H1 (cell line): ENCODE data around the gene PLD5. TPM values are rescaled to one million over a fixed set of nuclear protein-coding genes. Genes with fewer than 3 reads are reported as not detected.
A peak's percentile ranks its signal among the peaks of the same experiment; 100 is the strongest.

Source experiments
- CTCF ChIA-PET: fragments of 300-600 bp; sonication (Branson Sonifier 250); formaldehyde crosslinking; loops from one replicate; lab custom pipeline; 2021; ENCODE audit not compliant: partially characterized antibody; lab: Charles Lee
- POLR2A ChIA-PET: fragments of 300-600 bp; sonication (Branson Sonifier 250); formaldehyde crosslinking; loops from one replicate; lab custom pipeline; 2021; ENCODE audit warnings: inconsistent platforms; ENCODE audit not compliant: partially characterized antibody; lab: Charles Lee
- DNase-seq, 2 experiments: peaks; one replicate each; pipeline versions ENCODE4 v3.0.0 to v3.0.0-alpha.2; 2010 to 2022; ENCODE audit warnings: low spot score in 2 of 2, low read depth in 1 of 2, mixed read lengths in 1 of 2
- FAIRE-seq: peaks from 2 replicates; lab custom pipeline; 2011; peaks lifted over from hg19 to GRCh38; lab: Jason Lieb, UNC
- H2AFZ ChIP-seq: 2 replicates; pipeline ENCODE4 v1.8.1; 2012; ENCODE audit warnings: low read length, inconsistent platforms
- H2AK5ac ChIP-seq: 2 replicates; pipeline ENCODE4 v1.6.1; 2013; ENCODE audit warnings: low read depth, low read length
- H2BK120ac ChIP-seq: replicated peaks from 2 replicates; pipeline ENCODE3; 2013; ENCODE audit warnings: low read depth, low read length, inconsistent platforms
- H2BK12ac ChIP-seq: 2 replicates; pipeline ENCODE4 v1.6.1; 2013; ENCODE audit warnings: low read depth, low read length
- H2BK15ac ChIP-seq: 2 replicates; pipeline ENCODE4 v1.6.1; 2013; ENCODE audit warnings: low read length
- H2BK20ac ChIP-seq: 2 replicates; pipeline ENCODE4 v1.6.1; 2013; ENCODE audit warnings: low read length
- H2BK5ac ChIP-seq: 2 replicates; pipeline ENCODE4 v1.6.1; 2013; ENCODE audit warnings: low read depth, low read length
- H3K14ac ChIP-seq: 2 replicates; pipeline ENCODE4 v1.6.1; 2013; ENCODE audit warnings: inconsistent platforms; ENCODE audit not compliant: insufficient read length
- H3K18ac ChIP-seq: 2 replicates; pipeline ENCODE4 v1.6.1; 2013; ENCODE audit warnings: low read length; ENCODE audit errors: extremely low read depth
- H3K23ac ChIP-seq: 2 replicates; pipeline ENCODE4 v1.6.1; 2013; ENCODE audit warnings: inconsistent platforms; ENCODE audit not compliant: insufficient read length
- H3K23me2 ChIP-seq: 2 replicates; pipeline ENCODE4 v1.6.1; 2013; ENCODE audit warnings: low read depth, low read length
- H3K27ac ChIP-seq: 2 replicates; pipeline ENCODE4 v1.6.1; 2011; ENCODE audit warnings: low read depth, low read length, inconsistent platforms
- H3K27me3 ChIP-seq, 4 experiments: replicated peaks in 1 of 4; 1 replicate in 1 of 4; 2 replicates in 3 of 4; pipeline versions ENCODE4 v1.6.1 to v1.8.1; 2011 to 2013; ENCODE audit warnings: low read length in 3 of 4, mild to moderate bottlenecking in 3 of 4, inconsistent platforms in 2 of 4, mixed read lengths in 2 of 4, moderate library complexity in 1 of 4; ENCODE audit not compliant: control insufficient read depth in 3 of 4, insufficient read depth in 3 of 4; ENCODE audit errors: extremely low read depth in 1 of 4
- H3K36me3 ChIP-seq, 4 experiments: 2 replicates each; pipeline versions ENCODE4 v1.6.1 to v1.8.1; 2011 to 2013; ENCODE audit warnings: mild to moderate bottlenecking in 4 of 4, low read length in 3 of 4, moderate library complexity in 2 of 4, control low read depth in 1 of 4, inconsistent platforms in 1 of 4; ENCODE audit not compliant: insufficient read depth in 4 of 4, control insufficient read depth in 2 of 4
- H3K4ac ChIP-seq: replicated peaks from 2 replicates; pipeline ENCODE3; 2013; ENCODE audit warnings: low read length, low read depth, mixed read lengths, inconsistent platforms; ENCODE audit not compliant: insufficient read length
- H3K4me1 ChIP-seq, 4 experiments: replicated peaks in 1 of 4; 1 replicate in 1 of 4; 2 replicates in 3 of 4; pipeline versions ENCODE4 v1.6.1 to v1.8.1; 2011 to 2013; ENCODE audit warnings: low read length in 3 of 4, inconsistent platforms in 2 of 4, mixed read lengths in 1 of 4; ENCODE audit not compliant: insufficient read depth in 4 of 4, control insufficient read depth in 3 of 4
- H3K4me2 ChIP-seq, 2 experiments: 2 replicates each; pipeline versions ENCODE4 v1.6.1 to v1.8.1; 2011 to 2013; ENCODE audit warnings: low read depth in 2 of 2, low read length in 2 of 2, control low read depth in 1 of 2, inconsistent platforms in 1 of 2, mild to moderate bottlenecking in 1 of 2; ENCODE audit not compliant: insufficient read depth in 1 of 2
- H3K4me3 ChIP-seq, 4 experiments: fragments of 200-600, 300-600 bp in 1 of 4; sonication (generic), shearing (Covaris generic), sonication (Bioruptor Twin) in 1 of 4; 2 replicates each; pipeline versions ENCODE4 v1.5.1 to v1.8.1; 2011 to 2016; ENCODE audit warnings: low read length in 4 of 4, low read depth in 3 of 4, control low read depth in 2 of 4, inconsistent platforms in 2 of 4, mild to moderate bottlenecking in 2 of 4, mixed read lengths in 1 of 4, moderate library complexity in 1 of 4; ENCODE audit not compliant: insufficient read depth in 2 of 4; ENCODE audit errors: extremely low read depth in 1 of 4
- H3K56ac ChIP-seq: replicated peaks from 2 replicates; pipeline ENCODE3; 2013; ENCODE audit warnings: low read depth, mild to moderate bottlenecking, mixed read lengths, low read length, inconsistent platforms; ENCODE audit not compliant: insufficient read length
- H3K79me1 ChIP-seq: 2 replicates; pipeline ENCODE4 v1.6.1; 2013; ENCODE audit warnings: low read depth, low read length, control low read depth
- H3K79me2 ChIP-seq, 2 experiments: 2 replicates each; pipeline versions ENCODE4 v1.6.1 to v1.8.1; 2012 to 2013; ENCODE audit warnings: low read length in 2 of 2, mild to moderate bottlenecking in 2 of 2, inconsistent platforms in 1 of 2; ENCODE audit not compliant: insufficient read depth in 2 of 2, control insufficient read depth in 1 of 2
- H3K9ac ChIP-seq, 4 experiments: replicated peaks in 1 of 4; 1 replicate in 1 of 4; 2 replicates in 3 of 4; pipeline versions ENCODE4 v1.6.1 to v1.8.1; 2011 to 2013; ENCODE audit warnings: low read depth in 3 of 4, low read length in 3 of 4, control low read depth in 2 of 4, mild to moderate bottlenecking in 2 of 4, moderate library complexity in 2 of 4, inconsistent platforms in 1 of 4; ENCODE audit errors: extremely low read depth in 1 of 4
- H3K9me3 ChIP-seq, 2 experiments: 2 replicates each; pipeline versions ENCODE4 v1.6.1 to v1.8.1; 2012 to 2013; ENCODE audit warnings: mild to moderate bottlenecking in 2 of 2, moderate library complexity in 2 of 2, control low read depth in 1 of 2, inconsistent platforms in 1 of 2, low read depth in 1 of 2, low read length in 1 of 2, mixed read lengths in 1 of 2; ENCODE audit not compliant: insufficient read depth in 2 of 2
- H4K20me1 ChIP-seq, 2 experiments: replicated peaks in 1 of 2; 2 replicates each; pipeline versions ENCODE3 to v1.8.1; 2011 to 2013; ENCODE audit warnings: inconsistent platforms in 2 of 2, low read length in 2 of 2, mild to moderate bottlenecking in 1 of 2; ENCODE audit not compliant: insufficient read depth in 2 of 2, control insufficient read depth in 1 of 2
- H4K5ac ChIP-seq: 2 replicates; pipeline ENCODE4 v1.6.1; 2013; ENCODE audit warnings: low read length, low read depth, mixed read lengths, inconsistent platforms; ENCODE audit not compliant: insufficient read length
- H4K8ac ChIP-seq: 2 replicates; pipeline ENCODE4 v1.8.0; 2013; ENCODE audit warnings: mild to moderate bottlenecking, moderate library complexity, low read length, inconsistent platforms; ENCODE audit not compliant: insufficient read depth; ENCODE audit errors: extremely low read depth
- H4K91ac ChIP-seq: replicated peaks from 2 replicates; pipeline ENCODE3; 2013; ENCODE audit warnings: low read length, mixed read lengths, inconsistent platforms; ENCODE audit not compliant: insufficient read length
- CEBPB ChIP-seq: IDR thresholded peaks from 2 replicates; pipeline ENCODE4 v1.6.1; 2012; ENCODE audit warnings: low read depth, low read length
- RAD21 ChIP-seq, 2 experiments: IDR thresholded peaks in 1 of 2; conservative IDR thresholded peaks in 1 of 2; 2 replicates each; pipeline ENCODE4 v1.6.1; 2011; ENCODE audit warnings: low read depth in 2 of 2, low read length in 2 of 2, improper control_type of control experiment in 1 of 2, inconsistent platforms in 1 of 2, mild to moderate bottlenecking in 1 of 2, moderate library complexity in 1 of 2
- WGBS, 2 experiments: shearing (Covaris generic) in 1 of 2; methylation state at CpG; one replicate each; pipeline versions ENCODE4 v1.1.6 to v1.1.7; 2013 to 2015; ENCODE audit warnings: low lambda C conversion rate in 2 of 2, mixed read lengths in 2 of 2, inconsistent platforms in 1 of 2, low coverage in 1 of 2, missing lambda C conversion rate in 1 of 2; ENCODE audit not compliant: insufficient replicate concordance in 2 of 2, insufficient coverage in 1 of 2, insufficient read length in 1 of 2; ENCODE audit errors: extremely low coverage in 1 of 2, missing lambda C conversion rate in 1 of 2; 5-methylcytosine and 5-hydroxymethylcytosine counted together
- polyA plus RNA-seq, 7 experiments: library from polyadenylated mRNA; depleted of rRNA in 3 of 7; stranded (reverse) in 5 of 7; unstranded in 2 of 7; fragments of >200 nt in 5 of 7; fragments of 200-250 nt in 2 of 7; gene quantifications; 1 replicate in 5 of 7; 2 replicates in 1 of 7; 4 replicates in 1 of 7; pipeline versions ENCODE4 v1.2.1 to v1.2.3, GENCODE V29; 2011 to 2013; ENCODE audit warnings: missing spikeins in 2 of 7, mixed read lengths in 2 of 7
- total RNA-seq: library from RNA; stranded (reverse); fragmentation: NEBNext Ultra II Directional; extraction: Animal tissue kit (Norgen Biotek cat#: 25700); gene quantifications from 2 replicates; pipeline ENCODE4 v1.2.1, GENCODE V29; 2021

The PLD5 gene
- total and polyA plus RNA-seq, 2 of the 8 experiments (the other 6 are each of a cell fraction or from before 2014, with no cell fraction given): 0.86 to 8.5 TPM

- no peak overlapping the region for H3K4ac ChIP-seq
Measured at GRCh38 chr1:242426271-242426905, 98.1 kb downstream of the PLD5 start.

More at GRCh38 chr1:242426271-242426905, 98.1 kb downstream of the PLD5 start:
- no peak overlapping the region for H4K91ac ChIP-seq
- no peak overlapping the region for H2BK120ac ChIP-seq
- H2BK12ac ChIP-seq: no peak overlapping the region
- DNase-seq (no peak), FAIRE-seq (no peak)
- H3K9me3 ChIP-seq: no peaks in the 10 kb centered on the region
- POLR2A ChIA-PET: no interaction called here
- H3K18ac ChIP-seq: no peak overlapping the region
- CTCF ChIA-PET: interaction anchor here (0.8 to 3.0 kb wide), 7 partner anchors 9 to 29 kb away, joined by 3 to 11 read pairs (median 3); no protein-coding TSS in a partner anchor
- H3K79me1 ChIP-seq: no peaks in the 10 kb centered on the region
- H3K56ac ChIP-seq: no peak overlapping the region
- 83% methylated on average over 6 of the region's 6 CpGs; no CpG with 5 or more reads in 1 of the 2 experiments for WGBS, 2 experiments
- no peak overlapping the region for H2BK15ac ChIP-seq
- H3K23me2 ChIP-seq: no peaks in the 10 kb centered on the region
- no peak overlapping the region for H3K27ac ChIP-seq
- H3K4me3 ChIP-seq: no peak overlapping the region
- H3K23ac ChIP-seq: no peak overlapping the region
- no peaks in the 10 kb centered on the region for H3K36me3 ChIP-seq
- H4K5ac ChIP-seq: no peak overlapping the region
- H3K4me2 ChIP-seq: no peak overlapping the region
- TF ChIP-seq RAD21 (IDR thresholded peaks at IDR 0.05 in 1 of 2, conservative IDR thresholded peaks at IDR 0.05 in 1 of 2; ENCODE audit: low read depth in 2 of 2, low read length in 2 of 2) (peak in 1 of 2 experiments; percentile 16; a peak in 1 of 4 replicates), CEBPB (no peak)
- no peak overlapping the region for H2BK5ac ChIP-seq
- H3K79me2 ChIP-seq: no peaks in the 10 kb centered on the region
- H3K4me1 ChIP-seq: no peaks in the 10 kb centered on the region
- no peak overlapping the region for H2AFZ ChIP-seq
- no peak overlapping the region for H3K14ac ChIP-seq
- H3K9ac ChIP-seq: no peak overlapping the region
- no peaks in the 10 kb centered on the region for H4K20me1 ChIP-seq
- no peaks in the 10 kb centered on the region for H3K27me3 ChIP-seq
- no peak overlapping the region for H2BK20ac ChIP-seq
- H2AK5ac ChIP-seq: no peak overlapping the region
- H4K8ac ChIP-seq: no peak overlapping the region
